Stomach (tissue), 9 donors: ENCODE data around the gene IFNA6. TPM values are rescaled to one million over a fixed set of nuclear protein-coding genes. Genes with fewer than 3 reads are reported as not detected.

ENCODE experiments used
- DNase-seq, 2 donors: peaks; one replicate each; pipeline versions ENCODE4 v3.0.0 to v3.0.0-alpha.2; 2013 to 2019
- H3K27ac ChIP-seq, 5 donors: fragments of 200-600 bp in 4 of 5; sonication (generic) in 4 of 5; one replicate each; pipeline ENCODE4 v1.5.1; 2013 to 2019; ENCODE audit warnings: mild to moderate bottlenecking in 1 of 5, moderate library complexity in 1 of 5
- H3K27me3 ChIP-seq, 3 donors: fragments of 200-600 bp; sonication (generic); one replicate each; pipeline ENCODE4 v1.5.1; 2017 to 2019; ENCODE audit warnings: mixed run types in 1 of 3
- H3K36me3 ChIP-seq, 4 donors: fragments of 200-600 bp; sonication (generic); 1 replicate in 3 of 4; 2 replicates in 1 of 4; pipeline ENCODE4 v1.5.1; 2016 to 2019
- H3K4me1 ChIP-seq, 4 donors: fragments of 200-600 bp; sonication (generic); one replicate each; pipeline ENCODE4 v1.5.1; 2016 to 2019
- H3K4me3 ChIP-seq, 4 donors: fragments of 200-600 bp; sonication (generic) in 3 of 4; one replicate each; pipeline ENCODE4 v1.5.1; 2016 to 2019; ENCODE audit warnings: mild to moderate bottlenecking in 1 of 4
- H3K9me3 ChIP-seq, 4 donors: fragments of 200-600 bp; sonication (generic); one replicate each; pipeline ENCODE4 v1.5.1; 2016 to 2019
- EP300 ChIP-seq: sonication (generic); formaldehyde crosslinking; IDR thresholded peaks from one replicate; pipeline ENCODE4 v1.6.1; 2017; ENCODE audit warnings: antibody characterized with exemption
- POLR2A ChIP-seq, 4 donors: fragments of 450-650 bp; IDR thresholded peaks; one replicate each; pipeline ENCODE4 v1.6.1; 2016; ENCODE audit warnings: antibody characterized with exemption in 4 of 4, control low read depth in 2 of 4, mild to moderate bottlenecking in 1 of 4, moderate library complexity in 1 of 4
- POLR2AphosphoS5 ChIP-seq, 3 donors: sonication (generic); formaldehyde crosslinking; IDR thresholded peaks; one replicate each; pipeline ENCODE4 v1.6.1; 2016; ENCODE audit warnings: antibody characterized with exemption in 3 of 3
- WGBS, 5 donors: extraction: QIAGEN DNeasy Blood & Tissue Kit in 3 of 5; methylation state at CpG; one replicate each; pipeline versions ENCODE4 v1.1.5 to v1.1.7; 2013 to 2018; 5-methylcytosine and 5-hydroxymethylcytosine counted together
- intact Hi-C: fragments of 100-400 bp; cut with DNase I; formaldehyde crosslinking; loops from one replicate; pipeline ENCODE4 v1.15.1; 2023; ENCODE audit warnings: low total_unique reads
- polyA plus RNA-seq, 3 donors: library from polyadenylated mRNA; stranded (reverse); fragments of 200-250 nt; gene quantifications; one replicate each; pipeline ENCODE4 v1.2.3, GENCODE V29; 2013
- total RNA-seq, 5 donors: library from RNA; depleted of rRNA; stranded (reverse); fragments of >200 nt; gene quantifications; one replicate each; pipeline versions ENCODE4 v1.1.0 to v1.2.3, GENCODE V29; 2014 to 2016
- TF ChIP-seq, protein P1 (sequence below), 7 experiments: fragments of 450-650 bp in 4 of 7; fragments of 200-600 bp in 3 of 7; sonication (generic) in 3 of 7; IDR thresholded peaks; one replicate each; pipeline ENCODE4 v1.5.1; 2016 to 2019; ENCODE audit warnings: antibody characterized with exemption in 7 of 7, control low read depth in 2 of 7, mild to moderate bottlenecking in 1 of 7
- donor health status: healthy with polysubstance abuse.
- donor health status: Bipolar disorder and iron deficiency.
- donor health status: healthy.

IFNA6 gene
- total and polyA plus RNA-seq, 8 donors, result not detected

DNA sequence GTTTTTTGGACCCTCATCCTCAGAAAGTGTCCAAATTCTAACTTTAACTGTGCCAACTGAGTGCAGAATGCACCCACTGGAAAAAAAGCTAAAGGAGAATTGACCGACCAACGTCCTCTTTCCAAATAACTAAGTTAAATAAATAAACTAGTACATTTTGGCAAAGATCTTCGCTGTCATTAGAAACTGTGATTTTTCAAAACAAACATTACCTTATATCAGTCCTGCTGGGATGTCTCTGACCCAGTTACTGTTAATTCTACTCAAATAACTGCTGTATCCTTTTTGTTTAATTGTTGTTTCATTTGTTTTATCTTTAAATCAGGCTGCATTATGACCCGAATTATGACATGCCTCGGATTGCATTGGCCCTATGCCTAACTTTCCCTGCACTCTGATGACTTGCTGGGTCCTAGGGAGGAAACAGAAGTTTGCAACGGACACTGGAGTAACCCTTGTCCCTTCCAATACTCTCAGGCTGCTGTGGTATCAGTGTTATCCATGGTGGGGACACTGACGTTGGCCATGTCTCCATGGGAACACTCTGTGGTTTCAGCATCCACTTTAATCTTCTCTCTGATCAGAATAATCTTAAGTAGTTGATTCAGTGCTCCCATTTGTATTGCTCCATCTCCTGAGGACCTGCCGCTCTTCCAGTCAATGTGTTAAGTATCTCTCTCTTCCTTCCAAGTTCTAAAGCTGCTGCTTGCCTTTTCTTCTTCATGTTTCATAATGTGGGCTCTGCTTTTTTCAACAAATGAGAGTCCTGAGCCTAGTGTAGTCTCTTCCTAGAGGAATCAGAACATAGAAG lies 34.5 kb downstream of the IFNA6 start:
- peaks cover 0 to 15% (median 5%) of the 10 kb centered on the region in 4 donors for H3K4me1 ChIP-seq
- TF ChIP-seq POLR2A (IDR thresholded peaks at IDR 0.05) (no peak), POLR2AphosphoS5 (IDR thresholded peaks at IDR 0.05) (no peak), EP300 (no peak)
- TF ChIP-seq, protein P1, sequence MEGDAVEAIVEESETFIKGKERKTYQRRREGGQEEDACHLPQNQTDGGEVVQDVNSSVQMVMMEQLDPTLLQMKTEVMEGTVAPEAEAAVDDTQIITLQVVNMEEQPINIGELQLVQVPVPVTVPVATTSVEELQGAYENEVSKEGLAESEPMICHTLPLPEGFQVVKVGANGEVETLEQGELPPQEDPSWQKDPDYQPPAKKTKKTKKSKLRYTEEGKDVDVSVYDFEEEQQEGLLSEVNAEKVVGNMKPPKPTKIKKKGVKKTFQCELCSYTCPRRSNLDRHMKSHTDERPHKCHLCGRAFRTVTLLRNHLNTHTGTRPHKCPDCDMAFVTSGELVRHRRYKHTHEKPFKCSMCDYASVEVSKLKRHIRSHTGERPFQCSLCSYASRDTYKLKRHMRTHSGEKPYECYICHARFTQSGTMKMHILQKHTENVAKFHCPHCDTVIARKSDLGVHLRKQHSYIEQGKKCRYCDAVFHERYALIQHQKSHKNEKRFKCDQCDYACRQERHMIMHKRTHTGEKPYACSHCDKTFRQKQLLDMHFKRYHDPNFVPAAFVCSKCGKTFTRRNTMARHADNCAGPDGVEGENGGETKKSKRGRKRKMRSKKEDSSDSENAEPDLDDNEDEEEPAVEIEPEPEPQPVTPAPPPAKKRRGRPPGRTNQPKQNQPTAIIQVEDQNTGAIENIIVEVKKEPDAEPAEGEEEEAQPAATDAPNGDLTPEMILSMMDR (IDR thresholded peaks at IDR 0.05), result no peak
- H3K27ac ChIP-seq, result no peak overlapping the region
- intact Hi-C loops, result loop anchor here (10.0 kb wide), 1 partner anchor 479 kb away; no protein-coding TSS in a partner anchor
- no peak for DNase-seq
- 26 to 36% (median 28%) methylated on average over 8 of the region's 8 CpGs for WGBS, 5 donors
- H3K27me3 ChIP-seq, result no peaks in the 10 kb centered on the region
- no peak overlapping the region for H3K4me3 ChIP-seq
- H3K36me3 ChIP-seq, result peaks cover 0 to 3% (median under 1%) of the 10 kb centered on the region in 4 donors
- no peaks in the 10 kb centered on the region for H3K9me3 ChIP-seq

DNA sequence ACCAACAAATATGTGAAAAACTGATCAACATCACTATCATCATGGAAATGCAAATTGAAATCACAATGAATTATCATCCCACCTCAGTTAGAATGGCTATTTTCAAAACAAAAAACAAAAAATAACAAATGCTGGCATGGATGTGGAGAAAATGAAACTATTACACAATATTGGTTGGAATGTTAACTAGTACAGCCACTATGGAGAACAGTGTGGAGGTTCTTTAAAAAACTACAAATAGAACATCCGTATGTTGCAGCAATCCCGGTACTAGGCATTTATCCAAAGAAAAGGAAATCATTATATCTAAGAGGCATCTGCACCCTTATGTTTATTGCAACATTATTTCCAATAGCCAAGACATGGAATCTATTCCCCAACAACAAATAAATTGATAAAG lies 36.5 kb downstream of the IFNA6 start:
- no peak overlapping the region for H3K4me3 ChIP-seq
- H3K27ac ChIP-seq, result no peak overlapping the region
- H3K9me3 ChIP-seq, result no peaks in the 10 kb centered on the region
- no peaks in the 10 kb centered on the region for H3K36me3 ChIP-seq
- 80 to 94% (median 91%) methylated on average over 2 of the region's 2 CpGs for WGBS, 5 donors
- no peaks in the 10 kb centered on the region for H3K27me3 ChIP-seq
- TF ChIP-seq POLR2A (IDR thresholded peaks at IDR 0.05), result no peak
- no peak for TF ChIP-seq EP300
- H3K4me1 ChIP-seq, result peaks cover 0 to 15% (median 5%) of the 10 kb centered on the region in 4 donors
- intact Hi-C loops, result loop anchor here (10.0 kb wide), 1 partner anchor 481 kb away; no protein-coding TSS in a partner anchor
- no peak for DNase-seq

DNA sequence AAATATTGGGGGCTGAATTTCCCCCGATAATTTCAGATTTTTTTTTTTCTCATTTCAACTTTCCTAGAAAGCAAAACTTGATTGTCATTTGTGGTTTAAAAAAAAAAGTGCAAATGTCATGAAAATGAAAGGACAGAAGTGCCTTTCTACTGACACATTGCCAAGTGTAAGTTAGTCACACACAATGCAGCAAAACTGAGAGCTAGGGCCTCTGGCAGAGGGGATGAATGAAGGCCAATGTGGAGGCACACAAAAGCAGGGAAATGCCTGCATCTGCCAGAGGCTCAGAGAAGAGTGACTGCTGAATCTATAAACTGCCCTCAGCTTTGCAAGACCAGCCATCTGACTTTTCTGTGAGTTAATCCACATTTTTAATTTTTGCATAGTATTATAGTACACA lies 38.8 kb downstream of the IFNA6 start:
- TF ChIP-seq EP300, result no peak
- TF ChIP-seq POLR2AphosphoS5 (IDR thresholded peaks at IDR 0.05), result no peak
- TF ChIP-seq, protein P1 (IDR thresholded peaks at IDR 0.05), result no peak
- no peak for TF ChIP-seq POLR2A (IDR thresholded peaks at IDR 0.05)
- H3K27ac ChIP-seq, result no peak overlapping the region
- H3K9me3 ChIP-seq, result no peaks in the 10 kb centered on the region
- DNase-seq, result no peak
- H3K27me3 ChIP-seq, result no peaks in the 10 kb centered on the region
- WGBS, 5 donors, result 65 to 93% (median 83%) methylated on average over 1 of the region's 1 CpG
- peaks cover 0 to 7% (median 0%) of the 10 kb centered on the region in 4 donors for H3K4me1 ChIP-seq
- intact Hi-C loops, result loop anchor here (10.0 kb wide), 1 partner anchor 483 kb away; no protein-coding TSS in a partner anchor
- no peaks in the 10 kb centered on the region for H3K36me3 ChIP-seq
- no peak overlapping the region for H3K4me3 ChIP-seq

DNA sequence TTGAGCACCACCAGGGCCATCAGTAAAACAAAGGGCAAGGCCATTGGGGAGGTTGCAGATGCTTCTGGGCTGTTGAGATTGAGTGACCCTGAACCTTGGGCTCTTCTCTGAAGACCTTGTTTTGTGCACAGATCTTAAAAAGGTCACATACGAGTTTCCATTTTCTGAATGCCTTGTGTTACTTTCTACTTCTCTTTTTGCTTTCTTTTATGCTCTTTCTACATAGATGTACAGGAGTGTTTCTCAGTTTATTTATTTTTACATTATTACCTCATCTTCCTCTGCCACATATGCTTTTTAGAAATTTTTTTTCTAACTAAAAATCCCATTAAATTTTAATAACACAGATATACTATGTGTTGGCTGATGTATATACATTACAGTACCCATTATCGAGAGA lies 45.5 kb downstream of the IFNA6 start, which contains the start of gene IFNA5:
IFNA5 (minus strand) TSS at position 101 of the 400 bp plus-strand sequence; CDS start at position 44, 57 bp downstream.
- Histone ChIP-seq H3K27me3 (peaks cover 0 to 5% (median 0%) of the 10 kb centered on the region in 3 donors), H3K27ac (no peak within 1 kb of the TSS), H3K4me3 (no peak within 1 kb of the TSS), H3K4me1 (no peaks in the 10 kb centered on the region), H3K36me3 (no peaks in the 10 kb centered on the region), H3K9me3 (no peaks in the 10 kb centered on the region)
- DNase-seq, result no peak
- intact Hi-C loops, result no loop called here
- TF ChIP-seq, protein P1 (IDR thresholded peaks at IDR 0.05), result no peak
- TF ChIP-seq EP300 (no peak), POLR2AphosphoS5 (IDR thresholded peaks at IDR 0.05) (no peak), POLR2A (IDR thresholded peaks at IDR 0.05) (no peak)
- 87 to 91% (median 90%) methylated on average over 2 of the region's 2 CpGs for WGBS, 5 donors

Other genes with a start within 250 kb of the IFNA6 start
- not detected for gene IFNW1, start 209.1 kb downstream of the IFNA6 start, total RNA-seq
- gene IFNW1, start 209.1 kb downstream of the IFNA6 start, polyA plus RNA-seq, result not detected
- not detected for gene IFNA21, start 184.2 kb downstream of the IFNA6 start, total RNA-seq
- not detected for gene IFNA21, start 184.2 kb downstream of the IFNA6 start, polyA plus RNA-seq
- gene IFNA4, start 163.3 kb downstream of the IFNA6 start, total RNA-seq, result not detected
- not detected for gene IFNA4, start 163.3 kb downstream of the IFNA6 start, polyA plus RNA-seq
- gene IFNA7, start 148.7 kb downstream of the IFNA6 start, total RNA-seq, result not detected
- gene IFNA7, start 148.7 kb downstream of the IFNA6 start, polyA plus RNA-seq, result not detected
- gene IFNA10, start 143.7 kb downstream of the IFNA6 start, total RNA-seq, result not detected
- gene IFNA10, start 143.7 kb downstream of the IFNA6 start, polyA plus RNA-seq, result not detected
- not detected for gene IFNA16, start 133.6 kb downstream of the IFNA6 start, total RNA-seq
- gene IFNA16, start 133.6 kb downstream of the IFNA6 start, polyA plus RNA-seq, result not detected
- not detected for gene IFNA17, start 122.7 kb downstream of the IFNA6 start, total RNA-seq
- not detected for gene IFNA17, start 122.7 kb downstream of the IFNA6 start, polyA plus RNA-seq
- gene IFNA14, start 110.9 kb downstream of the IFNA6 start, total RNA-seq, result not detected
- gene IFNA14, start 110.9 kb downstream of the IFNA6 start, polyA plus RNA-seq, result not detected
- 1 to 10 TPM in 1 of 5 donors, under 1 TPM in 1, not detected in 3; 0.92 to 1.6 TPM for gene IFNA5, start 45.6 kb downstream of the IFNA6 start, total RNA-seq
- not detected for gene IFNA5, start 45.6 kb downstream of the IFNA6 start, polyA plus RNA-seq
- 10 to 100 TPM in 4 of 5 donors, 1 to 10 TPM in 1; 4.1 to 35.7 (median 14.5) TPM for gene KLHL9, start 15.5 kb downstream of the IFNA6 start, total RNA-seq
- gene KLHL9, start 15.5 kb downstream of the IFNA6 start, polyA plus RNA-seq, result 1 to 10 TPM; 5.4 to 6.3 (median 6.0) TPM
- gene IFNA13, start 17.2 kb upstream of the IFNA6 start, total RNA-seq, result not detected
- gene IFNA13, start 17.2 kb upstream of the IFNA6 start, polyA plus RNA-seq, result not detected
- gene IFNA2, start 34.5 kb upstream of the IFNA6 start, total RNA-seq, result not detected
- gene IFNA2, start 34.5 kb upstream of the IFNA6 start, polyA plus RNA-seq, result not detected
- gene IFNA8, start 58.2 kb upstream of the IFNA6 start, total RNA-seq, result not detected
- not detected for gene IFNA8, start 58.2 kb upstream of the IFNA6 start, polyA plus RNA-seq
- not detected for gene IFNA1, start 89.6 kb upstream of the IFNA6 start, total RNA-seq
- gene IFNA1, start 89.6 kb upstream of the IFNA6 start, polyA plus RNA-seq, result not detected
- 1 to 10 TPM in 1 of 5 donors, under 1 TPM in 1, not detected in 3; 0.73 to 2.9 TPM for gene IFNE, start 131.4 kb upstream of the IFNA6 start, total RNA-seq
- 1 to 10 TPM in 1 of 3 donors, not detected in 2; 1.8 TPM for gene IFNE, start 131.4 kb upstream of the IFNA6 start, polyA plus RNA-seq